Myocyte (in vitro differentiated cells): ENCODE measurements around the gene LURAP1L. TPM values are rescaled to one million over a fixed set of nuclear protein-coding genes. Genes with fewer than 3 reads are reported as not detected.
A peak's percentile ranks its signal among the peaks of the same experiment; 100 is the strongest.
"Not testable (repeated sequence)": the region's sequence is repeated elsewhere in the genome, so short reads cannot be mapped to it uniquely, and the experiment has no call there.

Source experiments
- DNase-seq: peaks from one replicate; pipeline ENCODE4 v3.0.0-alpha.2; 2012; ENCODE audit warnings: low read depth
- total RNA-seq: library from RNA; depleted of rRNA; stranded (reverse); fragments of >200 nt; gene quantifications from 2 replicates; pipeline ENCODE4 v1.2.3, GENCODE V29; 2014

Gene LURAP1L
- total RNA-seq, 1 donor from 2014 or later: 9.3 TPM

DNA sequence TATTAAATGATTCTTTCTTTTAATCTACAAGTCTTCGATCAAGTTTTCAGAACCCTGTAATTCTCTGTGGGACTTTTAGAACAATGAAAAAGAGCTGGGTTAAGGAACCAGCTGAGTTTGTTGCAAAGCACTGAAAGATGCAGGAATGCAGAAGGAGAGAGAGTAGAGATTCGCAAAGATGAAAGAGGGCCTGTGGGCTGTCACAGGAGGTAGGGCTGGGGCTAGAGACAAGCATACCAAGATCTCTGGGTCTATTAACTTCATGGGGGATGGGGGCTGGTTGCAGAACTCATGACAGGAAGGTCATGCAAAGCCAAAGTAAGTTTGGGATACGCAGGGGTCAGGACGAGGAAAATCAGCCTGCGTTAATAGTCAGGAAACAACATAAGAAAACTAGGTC is 81.8 kb downstream of the LURAP1L start:
- no peak for DNase-seq

DNA sequence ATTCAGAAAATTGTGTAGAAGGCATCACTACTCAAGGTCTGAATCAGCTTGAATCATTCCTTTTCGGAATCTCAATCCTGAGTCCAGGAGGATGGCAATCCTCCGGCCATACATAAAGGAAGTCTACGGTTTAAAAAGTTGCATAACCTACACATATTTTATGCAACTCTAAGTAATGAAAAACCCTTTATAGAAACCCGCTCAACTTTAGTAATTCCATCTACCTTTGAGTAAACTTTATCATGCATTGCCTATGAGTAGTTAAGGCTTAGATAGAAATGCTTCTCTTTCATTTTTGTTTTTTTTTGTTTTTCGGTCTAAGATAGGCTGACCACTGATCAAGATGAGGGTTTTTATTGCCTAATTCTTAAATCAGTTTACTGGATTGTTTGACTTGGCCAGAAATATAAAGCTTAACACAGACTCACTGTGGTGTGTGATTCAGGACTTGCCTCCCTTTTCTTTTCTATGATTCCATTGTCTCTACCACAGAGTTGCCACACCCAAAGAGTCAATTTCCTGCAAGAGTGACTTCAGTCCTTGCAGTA is 85.0 kb downstream of the LURAP1L start:
- peak; percentile 66 for DNase-seq

DNA sequence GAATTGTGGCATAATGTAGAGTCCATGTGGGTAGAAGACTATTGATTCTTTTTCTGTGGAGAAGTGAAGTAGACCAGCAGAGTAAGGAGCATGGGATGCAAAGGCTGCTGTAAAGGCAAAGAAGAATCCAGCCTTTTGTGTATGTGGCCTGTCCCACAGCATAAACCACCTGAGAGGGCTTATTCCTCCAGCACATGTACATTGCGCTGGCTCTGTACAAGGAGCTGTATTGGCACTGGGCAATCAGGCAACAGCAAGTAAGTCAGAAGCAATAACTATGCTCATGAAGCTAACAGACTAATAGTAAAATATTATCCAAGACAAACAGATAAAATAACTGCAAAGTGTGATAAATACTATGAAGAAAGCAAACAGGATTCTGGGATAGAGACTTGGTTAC is 86.2 kb downstream of the LURAP1L start:
- no peak for DNase-seq

DNA sequence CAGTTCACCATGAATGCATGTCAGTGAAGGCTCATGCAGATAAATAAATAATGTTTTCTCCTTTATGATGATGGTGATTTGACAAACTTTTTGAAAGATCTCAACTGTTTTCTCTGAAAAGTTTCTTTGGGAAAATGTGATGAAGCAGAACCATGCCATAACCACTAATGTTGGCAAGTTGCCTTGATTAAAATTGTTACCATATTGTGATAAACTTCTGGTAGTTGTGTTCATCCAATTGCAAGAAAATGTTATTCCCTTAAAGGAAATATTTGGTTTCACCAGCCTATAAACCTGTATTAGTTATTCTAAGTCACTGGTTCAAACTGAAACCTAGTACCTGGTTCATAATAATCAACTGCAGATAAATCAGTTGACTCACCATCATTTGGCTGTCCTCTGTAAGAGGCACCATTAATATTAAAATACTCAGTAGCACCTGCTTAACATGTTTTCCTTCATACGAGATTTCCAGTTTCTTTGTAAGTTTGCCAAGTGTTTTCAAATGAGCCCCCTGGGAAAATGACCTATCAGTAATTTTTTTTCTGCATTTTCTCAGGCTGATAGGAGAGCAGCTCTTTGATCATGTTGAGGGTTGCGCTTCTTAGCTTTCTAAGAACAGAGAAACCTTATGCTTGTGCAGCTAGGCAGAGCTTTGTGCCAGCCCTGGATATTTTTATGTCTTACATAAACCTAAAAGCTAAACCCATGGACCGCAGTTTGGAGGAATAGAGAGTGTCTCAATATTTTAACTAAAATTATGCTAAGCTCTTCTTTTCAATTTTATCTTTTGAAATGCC is 88.0 kb downstream of the LURAP1L start:
- peak; percentile 13 for DNase-seq

DNA sequence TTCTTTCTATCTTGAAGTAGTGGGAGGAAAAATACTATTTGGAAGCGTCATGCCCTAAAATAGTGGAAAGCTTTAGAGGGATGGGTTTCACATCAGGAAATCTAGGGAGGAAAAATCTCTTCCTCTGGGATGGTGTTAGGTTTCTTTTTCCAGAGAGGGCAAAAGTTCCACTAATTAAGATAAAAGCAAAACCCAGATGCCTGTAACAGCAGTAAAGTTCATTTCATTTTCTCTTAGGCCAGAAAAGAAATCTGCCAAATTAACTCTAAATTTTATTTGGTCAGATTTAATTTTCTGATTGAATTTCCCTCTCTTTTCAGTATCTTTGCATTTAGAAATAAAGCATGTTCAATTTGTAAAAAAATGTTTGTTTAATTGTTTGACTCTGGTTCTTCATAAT is 88.8 kb downstream of the LURAP1L start:
- DNase-seq: no peak

DNA sequence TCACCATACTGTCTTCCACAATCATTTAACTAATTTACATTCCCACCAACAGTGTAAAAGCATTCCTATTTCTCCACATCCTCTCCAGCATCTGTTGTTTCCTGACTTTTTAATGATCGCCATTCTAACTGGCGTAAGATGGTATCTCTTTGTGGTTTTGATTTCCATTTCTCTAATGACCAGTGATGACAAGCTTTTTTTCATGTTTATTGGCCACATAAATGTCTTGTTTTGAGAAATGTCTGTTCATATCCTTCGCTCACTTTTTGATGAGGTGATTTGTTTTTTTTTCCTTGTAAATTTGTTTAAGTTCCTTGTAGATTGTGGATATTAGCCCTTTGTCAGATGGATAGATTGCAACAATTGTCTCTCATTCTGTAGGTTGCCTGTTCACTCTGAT is 90.6 kb downstream of the LURAP1L start:
- DNase-seq: not testable (repeated sequence)

Other genes with a start within 250 kb of the LURAP1L start
- gene TYRP1, start 81.6 kb upstream of the LURAP1L start, total RNA-seq: not detected in 2 replicates